OCI-LY1 (cell line): ENCODE results near the gene ZNF473.

Experiments
- CTCF ChIP-seq: fragments of 200-600 bp; sonication (generic), shearing (Covaris generic); IDR thresholded peaks from 2 replicates; pipeline ENCODE4 v1.5.1; 2017; ENCODE audit warnings: mild to moderate bottlenecking, antibody characterized with exemption, low read length, moderate library complexity, mixed read lengths
- EZH2 ChIP-seq: fragments of 200-600 bp; sonication (generic), shearing (Covaris generic); IDR thresholded peaks from 2 replicates; pipeline ENCODE4 v1.8.0; 2017; ENCODE audit warnings: borderline replicate concordance, mixed run types, mild to moderate bottlenecking, antibody characterized with exemption, low read length, moderate library complexity, mixed read lengths

- TF ChIP-seq CTCF (no peak), EZH2 (no peak)
Observed at GRCh38 chr19:50026550-50026906, 723 bp downstream of the ZNF473 start.
